HEK293T (cell line): ENCODE data around the gene PAWR.

Source experiments
- ARNT ChIP-seq: fragments of 450-650 bp; IDR thresholded peaks from 2 replicates; pipeline ENCODE4 v1.6.1; 2017; ENCODE audit warnings: mild to moderate bottlenecking
- BHLHE40 ChIP-seq: fragments of 450-650 bp; IDR thresholded peaks from 2 replicates; pipeline ENCODE4 v1.6.1; 2016; ENCODE audit warnings: mild to moderate bottlenecking, moderate library complexity, borderline replicate concordance
- FOXK2 ChIP-seq: fragments of 450-650 bp; IDR thresholded peaks from 2 replicates; pipeline ENCODE4 v1.6.1; 2016; ENCODE audit warnings: mild to moderate bottlenecking
- FOXM1 ChIP-seq: fragments of 450-650 bp; IDR thresholded peaks from 2 replicates; pipeline ENCODE4 v1.6.1; 2017; ENCODE audit warnings: mild to moderate bottlenecking, borderline replicate concordance
- HDGF ChIP-seq: fragments of 450-650 bp; IDR thresholded peaks from 2 replicates; pipeline ENCODE4 v1.6.1; 2017; ENCODE audit warnings: antibody characterized with exemption, borderline replicate concordance
- L3MBTL2 ChIP-seq: fragments of 450-650 bp; conservative IDR thresholded peaks from 2 replicates; pipeline ENCODE4 v1.6.1; 2016; ENCODE audit warnings: mild to moderate bottlenecking
- NFRKB ChIP-seq: fragments of 450-650 bp; IDR thresholded peaks from 2 replicates; pipeline ENCODE4 v1.6.1; 2016; ENCODE audit warnings: mild to moderate bottlenecking, moderate library complexity
- SP1 ChIP-seq: fragments of 450-650 bp; IDR thresholded peaks from 2 replicates; pipeline ENCODE4 v1.6.1; 2017
- TARDBP ChIP-seq: fragments of 450-650 bp; IDR thresholded peaks from 2 replicates; pipeline ENCODE4 v1.6.1; 2016
- ZNF384 ChIP-seq: fragments of 450-650 bp; IDR thresholded peaks from 2 replicates; pipeline ENCODE4 v1.6.1; 2016
- TF ChIP-seq, protein P1 (sequence below): fragments of 450-650 bp; IDR thresholded peaks from 2 replicates; pipeline ENCODE4 v1.6.1; 2016

DNA sequence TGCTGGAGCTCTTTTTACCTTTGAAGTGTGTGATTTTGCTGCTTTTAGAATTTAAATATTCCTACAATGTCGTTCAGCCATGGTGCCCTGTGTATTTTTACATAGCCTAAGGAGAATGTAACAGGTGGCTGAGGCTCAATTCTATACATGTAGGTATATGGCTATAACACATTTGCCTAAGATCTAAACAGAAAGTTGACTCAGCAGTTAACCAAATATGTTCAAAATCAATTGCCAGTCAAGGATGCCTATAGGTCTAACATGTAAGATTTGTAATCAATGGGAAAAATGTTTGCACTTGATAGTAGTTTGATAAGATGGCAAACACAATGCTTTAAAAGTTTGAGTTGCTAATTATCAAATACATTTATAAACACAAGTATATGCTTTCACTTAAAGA lies 8.2 kb downstream of the PAWR start:
- TF ChIP-seq SP1 = no peak
- TF ChIP-seq, protein P1, sequence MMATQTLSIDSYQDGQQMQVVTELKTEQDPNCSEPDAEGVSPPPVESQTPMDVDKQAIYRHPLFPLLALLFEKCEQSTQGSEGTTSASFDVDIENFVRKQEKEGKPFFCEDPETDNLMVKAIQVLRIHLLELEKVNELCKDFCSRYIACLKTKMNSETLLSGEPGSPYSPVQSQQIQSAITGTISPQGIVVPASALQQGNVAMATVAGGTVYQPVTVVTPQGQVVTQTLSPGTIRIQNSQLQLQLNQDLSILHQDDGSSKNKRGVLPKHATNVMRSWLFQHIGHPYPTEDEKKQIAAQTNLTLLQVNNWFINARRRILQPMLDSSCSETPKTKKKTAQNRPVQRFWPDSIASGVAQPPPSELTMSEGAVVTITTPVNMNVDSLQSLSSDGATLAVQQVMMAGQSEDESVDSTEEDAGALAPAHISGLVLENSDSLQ = no peak
- TF ChIP-seq NFRKB = no peak
- no peak for TF ChIP-seq TARDBP
- no peak for TF ChIP-seq HDGF
- TF ChIP-seq BHLHE40 = no peak
- no peak for TF ChIP-seq FOXM1
- no peak for TF ChIP-seq ZNF384
- no peak for TF ChIP-seq L3MBTL2
- TF ChIP-seq FOXK2 = no peak
- TF ChIP-seq ARNT = no peak
